Erythroblast (primary cell): Measurements from ENCODE around the gene PURB.

Experiments used
- GATA1 ChIP-seq: IDR thresholded peaks from 2 replicates; pipeline ENCODE4 v1.6.1; 2011; ENCODE audit warnings: low read depth, mild to moderate bottlenecking, control low read depth, low read length, moderate library complexity
- POLR2A ChIP-seq: IDR thresholded peaks from 2 replicates; pipeline ENCODE4 v1.6.1; 2011; ENCODE audit warnings: mild to moderate bottlenecking, low read length

GRCh38 chr7:44898039-44898438 lies 12.7 kb upstream of the PURB start:
- TF ChIP-seq POLR2A (no peak), GATA1 (no peak)
